ENCODE results near the gene TSPAN3. TPM values are rescaled to one million over a fixed set of nuclear protein-coding genes. Genes with fewer than 3 reads are reported as not detected.

The TSPAN3 gene
- polyA plus RNA-seq = 100 to 1,000 TPM in 2 of 3 donors, 10 to 100 TPM in 1; 96.3 to 145 (median 105) TPM

DNA sequence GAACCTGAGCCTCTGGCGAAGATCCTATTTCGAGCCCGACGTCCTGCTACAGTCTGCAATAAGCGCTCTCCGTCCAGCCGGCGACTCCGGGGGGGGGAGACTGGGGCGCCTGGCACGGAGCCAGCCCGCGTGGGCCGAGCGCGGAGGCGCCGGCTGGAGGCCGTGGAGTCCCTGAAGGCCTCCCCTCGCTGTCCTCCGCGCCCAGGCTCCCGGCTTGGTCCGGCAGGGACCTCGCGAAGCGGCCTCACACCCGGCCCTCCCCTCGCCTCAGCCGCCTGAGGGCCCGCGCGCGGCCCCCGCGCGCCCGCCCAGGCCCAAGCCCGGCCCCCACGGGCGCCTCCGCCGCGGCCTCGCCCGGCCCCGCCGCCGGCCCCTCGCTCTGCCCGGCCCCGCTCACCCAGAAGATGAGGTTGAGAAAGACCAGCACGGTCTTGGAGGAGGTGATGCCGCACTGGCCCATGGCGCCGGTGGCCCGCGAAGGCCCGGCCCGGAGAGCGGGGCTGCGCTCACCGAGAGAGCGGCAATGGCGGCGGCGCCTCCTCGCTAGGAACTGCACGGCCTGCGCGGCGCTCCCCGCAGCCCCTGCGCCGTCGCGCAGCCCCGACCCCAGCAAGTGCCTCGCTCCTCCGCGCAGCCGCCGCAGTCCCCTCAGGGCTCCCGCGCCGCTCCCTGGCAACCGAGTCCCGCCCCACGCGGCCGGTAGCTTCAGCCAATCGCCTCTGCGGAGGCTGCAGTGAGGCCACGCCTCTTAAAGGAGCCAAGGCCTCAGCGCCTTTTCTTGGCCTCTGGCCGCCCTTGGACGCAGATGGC lies at the start of gene TSPAN3:
Gene TSPAN3, minus strand, starts transcription at position 615 of the 810 bp plus-strand sequence. Its CDS starts 155 bp downstream, at position 460.
- H3K9me3 Mint-ChIP-seq = no peaks in the 10 kb centered on the region
- H3K27ac Mint-ChIP-seq = peak within 1 kb of the TSS; percentile 71 to 90 (median 81)
- peak; percentile 93 for DNase-seq
- no peaks in the 10 kb centered on the region for H3K36me3 Mint-ChIP-seq
- peak within 1 kb of the TSS; percentile 82 to 90 (median 84) for H3K4me3 Mint-ChIP-seq
- H3K27me3 Mint-ChIP-seq (ENCODE audit: low read depth in 3 of 3) = peaks cover 0 to 12% (median 7%) of the 10 kb centered on the region in 3 donors
- peaks cover 28 to 46% of the 10 kb centered on the region in 2 donors for H3K4me1 Mint-ChIP-seq

DNA sequence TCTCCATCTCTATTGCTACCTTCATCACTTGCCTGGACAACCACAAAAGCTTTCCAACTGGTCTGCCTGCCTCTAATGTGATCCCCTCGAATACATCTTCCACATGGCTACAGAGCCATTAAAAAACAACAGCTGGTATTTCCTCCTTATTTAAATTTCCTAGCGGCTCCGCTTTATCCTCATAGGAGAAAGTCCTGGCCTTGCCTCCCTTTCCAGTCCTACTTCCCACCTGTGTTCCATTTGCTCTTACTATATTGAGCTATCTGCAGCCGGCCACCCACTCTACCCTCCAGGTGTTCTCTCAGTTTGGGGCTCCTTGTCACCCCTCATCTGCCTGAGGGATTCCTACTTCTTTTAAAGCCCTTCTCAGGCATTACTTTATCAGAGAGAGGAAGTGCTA lies 49.7 kb upstream of the TSPAN3 start:
- Mint-ChIP-seq H3K36me3 (peaks cover 0 to 5% (median under 1%) of the 10 kb centered on the region in 3 donors), H3K4me1 (peaks cover 15 to 37% of the 10 kb centered on the region in 2 donors), H3K4me3 (no peak overlapping the region), H3K9me3 (no peaks in the 10 kb centered on the region), H3K27ac (peak overlapping the region in 4 of 6 donors; percentile 9 to 37 (median 14)), H3K27me3 (ENCODE audit: low read depth in 3 of 3) (peaks cover 0 to 2% (median 0%) of the 10 kb centered on the region in 3 donors)
- DNase-seq = no peak

DNA sequence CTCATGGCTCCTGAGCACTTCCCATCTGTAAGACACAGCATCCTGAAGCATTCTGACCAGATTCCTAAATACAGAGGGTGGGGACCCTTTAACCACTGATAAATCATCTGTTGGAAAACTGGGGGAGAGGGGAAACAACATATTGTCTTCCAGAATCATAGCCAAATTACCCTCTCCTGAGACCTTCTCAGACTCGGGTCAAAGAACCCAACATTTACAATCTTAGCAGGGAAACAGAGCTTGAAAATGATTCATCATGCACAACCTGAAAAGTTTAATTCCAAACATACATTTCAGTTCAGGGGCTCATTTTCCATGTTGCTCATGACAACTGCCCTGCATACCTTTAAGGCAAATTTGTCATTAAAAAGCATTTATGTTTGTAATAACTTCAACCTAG lies 48.5 kb upstream of the TSPAN3 start:
- peak overlapping the region in 3 of 6 donors; percentile 6 to 48 (median 25) for H3K27ac Mint-ChIP-seq
- H3K27me3 Mint-ChIP-seq (ENCODE audit: low read depth in 3 of 3) = peaks cover 0 to 2% (median 0%) of the 10 kb centered on the region in 3 donors
- H3K36me3 Mint-ChIP-seq = peaks cover 6 to 7% (median 7%) of the 10 kb centered on the region in 3 donors
- no peaks in the 10 kb centered on the region for H3K9me3 Mint-ChIP-seq
- H3K4me1 Mint-ChIP-seq = peaks cover 15 to 37% of the 10 kb centered on the region in 2 donors
- DNase-seq = no peak
- H3K4me3 Mint-ChIP-seq = no peak overlapping the region

DNA sequence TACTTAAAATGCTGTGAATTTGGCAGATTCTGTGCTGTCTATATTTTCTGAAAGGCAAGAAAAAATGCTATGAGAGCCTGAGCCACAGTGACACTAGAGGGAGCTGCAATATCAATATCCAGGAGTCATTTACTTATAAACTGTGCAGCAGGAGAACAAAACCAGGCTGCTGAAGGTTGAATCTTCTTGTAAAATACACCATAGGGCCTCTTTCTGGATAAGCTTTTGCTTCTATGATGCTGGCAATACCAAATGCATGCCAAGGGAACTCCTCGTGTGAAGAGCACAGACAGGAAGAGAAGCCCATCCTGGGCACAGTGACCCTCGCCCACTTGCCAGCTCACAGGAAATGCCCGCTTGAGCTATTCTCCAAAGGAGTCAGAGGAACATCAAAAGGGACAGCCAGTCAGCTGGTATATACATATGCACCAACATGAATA lies 48.0 kb upstream of the TSPAN3 start:
- peaks cover 8 to 10% (median 9%) of the 10 kb centered on the region in 3 donors for H3K36me3 Mint-ChIP-seq
- peak; percentile 56 to 60 (median 57) for DNase-seq
- H3K4me3 Mint-ChIP-seq = peak overlapping the region in 4 of 5 donors; percentile 2 to 31 (median 4)

DNA sequence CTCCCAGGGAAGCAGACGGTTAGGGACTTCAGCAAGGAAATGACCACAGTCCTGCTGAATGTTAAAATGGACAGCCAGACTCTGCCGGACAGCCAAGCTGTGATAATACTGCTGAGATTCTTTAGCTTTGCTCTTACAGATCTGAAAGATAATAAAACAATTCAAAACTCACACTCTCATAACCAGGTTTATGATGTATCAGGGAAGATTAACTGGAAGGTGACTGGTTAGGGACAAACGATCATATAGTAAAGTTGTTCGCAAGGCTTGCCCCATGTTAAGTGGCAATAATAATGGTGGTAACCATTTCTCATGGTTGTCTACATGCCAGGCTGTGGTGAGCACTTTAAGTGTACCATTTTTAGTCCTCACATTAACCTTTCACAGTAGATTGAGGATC lies 44.3 kb upstream of the TSPAN3 start:
- peaks cover 7 to 14% of the 10 kb centered on the region in 2 donors for H3K4me1 Mint-ChIP-seq
- peaks cover 0 to 4% (median 0%) of the 10 kb centered on the region in 3 donors for H3K27me3 Mint-ChIP-seq (ENCODE audit: low read depth in 3 of 3)
- no peak overlapping the region for H3K4me3 Mint-ChIP-seq
- DNase-seq = no peak
- H3K27ac Mint-ChIP-seq = peak overlapping the region in 1 of 6 donors; percentile 48
- peaks cover 3 to 21% (median 20%) of the 10 kb centered on the region in 3 donors for H3K36me3 Mint-ChIP-seq
- no peaks in the 10 kb centered on the region for H3K9me3 Mint-ChIP-seq

More for the DNA sequence above, 48.0 kb upstream of the TSPAN3 start:
- peaks cover 13 to 33% of the 10 kb centered on the region in 2 donors for H3K4me1 Mint-ChIP-seq
- H3K9me3 Mint-ChIP-seq = no peaks in the 10 kb centered on the region
- peak overlapping the region; percentile 1 to 50 (median 6) for H3K27ac Mint-ChIP-seq
- H3K27me3 Mint-ChIP-seq (ENCODE audit: low read depth in 3 of 3) = peaks cover 0 to 2% (median 0%) of the 10 kb centered on the region in 3 donors

DNA sequence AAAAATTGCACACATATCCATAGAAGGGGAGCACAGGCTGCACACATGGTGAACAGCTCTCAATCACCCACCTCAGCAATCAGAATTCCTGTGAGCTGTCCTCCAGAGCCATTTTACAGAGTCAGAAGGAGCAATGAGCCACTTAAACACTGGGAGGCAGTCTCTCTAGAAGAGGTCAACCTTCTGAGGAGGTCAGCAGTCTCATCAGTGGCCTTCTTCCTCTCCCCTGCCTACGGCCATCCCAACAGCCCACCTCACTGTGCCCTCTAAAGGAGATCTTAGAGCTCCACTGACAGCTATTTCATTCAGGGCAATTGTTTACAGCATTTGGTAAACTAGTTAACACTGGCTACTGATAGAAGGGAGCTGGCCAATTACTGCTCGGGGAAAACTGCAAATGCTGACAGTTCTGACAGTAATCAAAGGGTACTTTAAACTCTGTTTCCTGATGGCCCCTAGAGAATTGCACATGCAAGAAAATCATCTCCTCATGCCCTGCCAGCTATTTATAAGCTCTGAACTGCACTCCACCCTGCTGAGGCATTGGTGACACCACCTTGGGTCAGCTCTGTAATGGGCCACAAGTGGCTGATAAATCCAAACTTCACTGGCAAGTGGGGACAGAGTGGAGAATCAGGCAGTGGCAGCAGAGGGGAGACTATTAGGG lies 42.1 kb upstream of the TSPAN3 start:
- H3K27ac Mint-ChIP-seq = peak overlapping the region in 1 of 6 donors; percentile 51
- no peak for DNase-seq
- peaks cover 7 to 23% (median 20%) of the 10 kb centered on the region in 3 donors for H3K36me3 Mint-ChIP-seq
- H3K27me3 Mint-ChIP-seq (ENCODE audit: low read depth in 3 of 3) = peaks cover 0 to 2% (median 2%) of the 10 kb centered on the region in 3 donors
- no peak overlapping the region for H3K4me3 Mint-ChIP-seq
- no peaks in the 10 kb centered on the region for H3K4me1 Mint-ChIP-seq
- no peaks in the 10 kb centered on the region for H3K9me3 Mint-ChIP-seq

DNA sequence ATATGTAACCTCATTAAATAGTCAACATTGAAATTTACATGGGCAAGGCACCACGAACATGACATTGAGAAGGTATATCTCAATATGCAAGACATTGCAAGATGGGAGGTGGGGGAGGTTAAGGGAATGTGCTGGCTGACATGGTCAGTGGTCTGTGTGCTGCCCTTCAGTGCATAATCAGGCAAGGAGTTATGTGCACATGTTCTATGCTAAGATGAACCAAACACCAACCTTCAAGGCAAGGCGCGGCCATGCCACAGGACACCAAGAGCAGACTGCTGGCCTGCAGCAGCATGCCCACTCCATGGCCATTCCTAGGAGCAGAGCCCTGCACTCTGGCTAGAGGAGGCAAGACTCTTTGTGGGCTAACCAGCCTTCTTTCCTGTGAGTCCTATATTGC lies 40.9 kb upstream of the TSPAN3 start:
- H3K27ac Mint-ChIP-seq = no peak overlapping the region
- no peak for DNase-seq
- peaks cover 7 to 26% (median 20%) of the 10 kb centered on the region in 3 donors for H3K36me3 Mint-ChIP-seq
- H3K27me3 Mint-ChIP-seq (ENCODE audit: low read depth in 3 of 3) = peaks cover 0 to 4% (median 2%) of the 10 kb centered on the region in 3 donors
- H3K9me3 Mint-ChIP-seq = no peaks in the 10 kb centered on the region
- H3K4me1 Mint-ChIP-seq = no peaks in the 10 kb centered on the region
- no peak overlapping the region for H3K4me3 Mint-ChIP-seq

DNA sequence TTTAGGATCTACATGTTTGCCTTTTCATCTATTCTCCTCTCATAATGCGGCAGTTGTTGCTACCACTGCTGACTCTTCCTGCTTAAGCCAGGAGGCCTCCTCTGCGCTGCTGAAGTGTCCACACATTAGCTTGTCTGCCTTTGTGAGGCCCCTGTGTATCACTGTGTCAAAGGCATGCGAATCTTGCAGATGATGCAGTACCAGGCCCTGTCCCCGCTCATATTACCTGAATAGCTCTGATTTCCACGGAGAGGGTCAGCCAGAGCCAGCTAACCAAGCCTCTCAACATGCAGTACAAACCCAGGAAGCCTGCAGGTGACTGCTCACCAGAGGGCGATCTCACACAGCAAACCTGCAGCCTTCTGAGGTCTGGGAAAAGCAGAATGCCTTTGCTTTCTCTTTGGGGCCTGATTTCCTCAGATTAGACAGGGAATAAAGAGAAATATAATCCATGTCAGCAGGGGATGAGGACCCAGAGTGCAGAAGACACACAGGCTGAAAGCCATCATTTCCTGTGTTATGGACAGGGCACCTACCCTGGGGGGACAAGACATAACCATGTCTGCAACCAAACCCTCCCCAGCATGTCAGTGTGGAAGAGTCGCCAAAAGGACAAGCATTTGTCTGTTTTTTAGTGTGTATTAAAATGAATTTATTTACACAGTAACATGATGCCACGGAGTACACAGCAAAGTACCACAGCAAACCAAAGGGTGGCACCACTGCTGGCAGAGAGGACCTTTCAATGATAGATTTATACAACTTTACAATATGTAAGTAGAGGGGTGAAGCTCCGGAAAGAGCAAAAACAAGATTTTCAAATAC lies 36.8 kb upstream of the TSPAN3 start:
- no peaks in the 10 kb centered on the region for H3K9me3 Mint-ChIP-seq
- DNase-seq = peak; percentile 15 to 28 (median 23)
- H3K36me3 Mint-ChIP-seq = peaks cover 3 to 11% (median 4%) of the 10 kb centered on the region in 3 donors
- no peak overlapping the region for H3K4me3 Mint-ChIP-seq
- H3K4me1 Mint-ChIP-seq = no peaks in the 10 kb centered on the region
- peaks cover 0 to 4% (median 2%) of the 10 kb centered on the region in 3 donors for H3K27me3 Mint-ChIP-seq (ENCODE audit: low read depth in 3 of 3)
- peak overlapping the region in 2 of 6 donors; percentile 31 to 36 for H3K27ac Mint-ChIP-seq

DNA sequence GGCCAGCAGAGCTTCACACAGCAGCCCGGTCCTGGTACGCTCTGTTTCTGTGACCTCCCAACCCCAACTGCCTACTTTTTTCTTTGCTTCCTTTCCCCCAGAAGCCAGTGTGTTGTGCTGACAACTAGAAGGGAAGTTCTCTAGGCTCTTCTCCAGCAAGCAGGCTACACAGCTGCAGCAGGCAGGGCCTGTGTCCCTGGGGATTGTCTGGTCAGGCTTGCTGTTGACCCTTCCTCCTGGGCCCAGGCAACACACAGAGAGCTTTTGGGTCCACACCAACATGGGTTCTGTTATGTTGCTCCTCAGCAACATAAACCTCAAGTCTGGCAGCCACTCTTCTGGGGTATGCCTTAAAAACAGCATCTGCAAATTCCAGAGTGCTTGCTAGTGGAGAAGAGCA lies 36.2 kb upstream of the TSPAN3 start:
- no peak overlapping the region for H3K4me3 Mint-ChIP-seq
- H3K27me3 Mint-ChIP-seq (ENCODE audit: low read depth in 3 of 3) = peaks cover 0 to 4% (median 0%) of the 10 kb centered on the region in 3 donors
- H3K4me1 Mint-ChIP-seq = no peaks in the 10 kb centered on the region
- H3K36me3 Mint-ChIP-seq = peaks cover 3 to 11% (median 4%) of the 10 kb centered on the region in 3 donors
- no peak for DNase-seq
- no peaks in the 10 kb centered on the region for H3K9me3 Mint-ChIP-seq
- no peak overlapping the region for H3K27ac Mint-ChIP-seq

DNA sequence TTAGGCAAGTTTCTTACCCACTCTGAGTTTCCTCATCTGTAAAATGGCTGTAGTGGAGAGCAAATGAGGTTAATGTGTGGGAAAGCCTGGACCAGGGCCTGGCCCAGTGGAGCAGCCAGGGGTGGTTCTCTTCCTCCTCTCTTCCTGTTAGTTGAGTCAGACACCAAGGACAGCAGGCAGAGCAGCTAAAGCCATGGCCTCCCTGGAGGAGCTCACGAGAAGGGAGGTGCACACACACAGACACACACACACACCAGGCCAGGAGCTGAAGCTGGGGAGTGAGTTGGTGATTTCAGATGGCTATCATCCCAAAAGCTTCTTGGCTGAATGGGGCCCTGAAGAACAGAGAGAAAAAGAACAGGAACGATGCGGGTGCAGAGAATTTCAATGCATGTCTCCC lies 33.2 kb upstream of the TSPAN3 start:
- Mint-ChIP-seq H3K27ac (peak overlapping the region in 1 of 6 donors; percentile 40), H3K4me1 (no peaks in the 10 kb centered on the region), H3K4me3 (no peak overlapping the region), H3K36me3 (peaks cover 0 to 5% (median 4%) of the 10 kb centered on the region in 3 donors), H3K27me3 (ENCODE audit: low read depth in 3 of 3) (peaks cover 0 to 4% (median 0%) of the 10 kb centered on the region in 3 donors), H3K9me3 (no peaks in the 10 kb centered on the region)
- no peak for DNase-seq

DNA sequence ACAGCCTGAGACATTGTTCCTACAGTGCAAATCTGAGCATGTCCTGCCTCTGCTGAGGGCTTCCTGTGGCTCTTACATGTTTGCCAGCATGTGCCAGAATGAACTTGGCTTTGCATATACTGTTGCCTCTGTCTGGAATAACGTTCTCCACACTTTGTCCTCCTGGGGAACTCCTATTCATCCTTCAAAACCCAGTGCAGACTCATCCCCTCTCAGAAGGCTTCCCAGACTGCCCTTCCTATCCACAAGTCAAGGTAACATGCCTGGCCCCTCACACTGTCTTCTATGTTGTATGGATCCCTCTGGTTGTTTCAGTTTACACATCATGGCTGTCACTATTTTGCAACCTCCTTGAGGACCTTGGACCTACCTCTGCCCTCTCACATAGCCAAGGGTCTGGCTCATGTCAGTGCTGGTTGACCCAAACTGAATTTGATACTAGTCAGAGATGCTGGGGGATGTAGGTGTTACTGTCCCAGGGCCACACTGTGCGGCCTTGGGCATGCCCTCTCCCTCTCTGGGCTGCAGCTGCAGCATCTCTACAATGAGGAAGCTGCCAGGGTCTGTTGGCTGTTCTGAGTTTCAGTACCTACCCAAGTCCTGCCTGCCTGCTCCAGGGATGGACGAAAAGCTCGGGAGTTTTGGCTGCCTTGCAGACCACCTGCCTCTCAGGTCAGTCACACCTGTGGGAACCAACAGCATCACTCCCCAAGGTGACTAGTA lies 29.0 kb upstream of the TSPAN3 start:
- Mint-ChIP-seq H3K36me3 (no peaks in the 10 kb centered on the region), H3K4me1 (no peaks in the 10 kb centered on the region), H3K9me3 (no peaks in the 10 kb centered on the region), H3K4me3 (no peak overlapping the region), H3K27ac (no peak overlapping the region), H3K27me3 (ENCODE audit: low read depth in 3 of 3) (peaks cover 0 to 4% (median 1%) of the 10 kb centered on the region in 3 donors)
- no peak for DNase-seq

DNA sequence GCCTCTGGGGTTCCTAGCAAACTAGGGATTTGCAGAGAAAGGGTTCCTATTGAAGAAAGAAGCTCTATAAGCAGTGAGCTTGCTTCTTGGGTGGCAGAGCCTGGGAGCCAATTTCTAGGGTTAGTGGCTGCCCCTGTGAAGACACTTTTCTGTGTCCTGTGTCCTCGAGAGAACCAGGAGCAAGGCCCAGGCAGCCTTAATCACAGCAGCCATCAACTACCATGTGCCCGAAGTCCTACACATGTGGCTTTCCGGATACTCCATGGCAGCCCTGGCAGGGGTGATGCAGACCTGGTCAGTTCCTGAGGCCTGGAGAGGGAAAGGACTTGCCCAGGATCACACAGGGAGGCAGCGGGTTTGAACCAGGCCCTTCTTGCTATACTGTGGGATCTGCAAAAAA lies 27.7 kb upstream of the TSPAN3 start:
- no peak for DNase-seq
- no peak overlapping the region for H3K4me3 Mint-ChIP-seq
- no peaks in the 10 kb centered on the region for H3K9me3 Mint-ChIP-seq
- H3K36me3 Mint-ChIP-seq = no peaks in the 10 kb centered on the region
- H3K27ac Mint-ChIP-seq = peak overlapping the region in 1 of 6 donors; percentile 29
- H3K4me1 Mint-ChIP-seq = no peaks in the 10 kb centered on the region
- H3K27me3 Mint-ChIP-seq (ENCODE audit: low read depth in 3 of 3) = peaks cover 0 to 5% (median 4%) of the 10 kb centered on the region in 3 donors

Measured in immature natural killer cell (primary cell).